RWPE2 (cell line): ENCODE data around the gene WRAP53.

Experiments used
- ATAC-seq: fragments of 200-7000 bp; cut with Tn5 transposase; 3 replicates; pipeline ENCODE4 v1.9.1; 2021; ENCODE audit warnings: low read depth
- DNase-seq: peaks from one replicate; pipeline ENCODE4 v3.0.0-alpha.2; 2020; ENCODE audit warnings: low spot score
- H3K27ac ChIP-seq: fragments of 450-650 bp; 2 replicates; pipeline ENCODE4 v1.5.1; 2017; ENCODE audit warnings: mild to moderate bottlenecking; ENCODE audit not compliant: poor library complexity, severe bottlenecking
- H3K27me3 ChIP-seq: fragments of 250-450 bp; sonication (Bioruptor Pico); 2 replicates; pipeline ENCODE4 v1.5.1; 2021; ENCODE audit warnings: mild to moderate bottlenecking, moderate library complexity; ENCODE audit not compliant: insufficient read depth, poor library complexity, severe bottlenecking
- H3K36me3 ChIP-seq: fragments of 250-450 bp; sonication (Bioruptor Pico); 2 replicates; pipeline ENCODE4 v1.5.1; 2020; ENCODE audit warnings: low read depth, mild to moderate bottlenecking, moderate library complexity
- H3K4me1 ChIP-seq: fragments of 250-450 bp; sonication (Bioruptor Pico); 2 replicates; pipeline ENCODE4 v1.5.1; 2021; ENCODE audit warnings: mild to moderate bottlenecking, moderate library complexity; ENCODE audit not compliant: insufficient read depth, poor library complexity, severe bottlenecking
- H3K4me3 ChIP-seq: fragments of 250-450 bp; sonication (Bioruptor Pico); 2 replicates; pipeline ENCODE4 v1.5.1; 2021; ENCODE audit warnings: mild to moderate bottlenecking, moderate library complexity; ENCODE audit not compliant: severe bottlenecking
- H3K9me3 ChIP-seq: fragments of 250-450 bp; sonication (Bioruptor Pico); 2 replicates; pipeline ENCODE4 v1.5.1; 2021; ENCODE audit warnings: mild to moderate bottlenecking, moderate library complexity; ENCODE audit not compliant: severe bottlenecking
- TF ChIP-seq, protein P1 (sequence below): fragments of 450-650 bp; IDR thresholded peaks from one replicate; pipeline ENCODE4 v1.5.1; 2017; ENCODE audit warnings: mild to moderate bottlenecking, moderate library complexity; ENCODE audit not compliant: poor library complexity, severe bottlenecking

Gene WRAP53

DNA sequence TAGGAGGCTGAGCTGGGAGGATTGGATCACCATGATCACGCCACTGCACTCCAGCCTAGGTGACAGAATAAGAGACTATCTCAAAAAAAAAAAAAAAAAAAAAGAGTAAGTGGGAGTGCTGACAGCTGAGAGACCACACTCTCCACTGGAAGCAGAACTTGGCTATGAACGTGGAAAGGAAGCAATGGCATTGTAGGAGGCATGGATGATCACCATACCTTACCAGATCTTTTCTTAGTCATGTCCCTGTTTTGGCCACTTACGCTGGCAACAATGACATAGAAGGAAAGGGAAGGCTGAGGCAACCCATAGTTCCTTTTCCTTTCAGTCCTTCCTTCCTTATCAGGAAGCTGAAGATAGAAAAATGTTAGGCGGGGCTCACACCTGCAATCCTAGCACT, 41.3 kb upstream of the WRAP53 start:
- ATAC-seq = no peak
- TF ChIP-seq, protein P1, sequence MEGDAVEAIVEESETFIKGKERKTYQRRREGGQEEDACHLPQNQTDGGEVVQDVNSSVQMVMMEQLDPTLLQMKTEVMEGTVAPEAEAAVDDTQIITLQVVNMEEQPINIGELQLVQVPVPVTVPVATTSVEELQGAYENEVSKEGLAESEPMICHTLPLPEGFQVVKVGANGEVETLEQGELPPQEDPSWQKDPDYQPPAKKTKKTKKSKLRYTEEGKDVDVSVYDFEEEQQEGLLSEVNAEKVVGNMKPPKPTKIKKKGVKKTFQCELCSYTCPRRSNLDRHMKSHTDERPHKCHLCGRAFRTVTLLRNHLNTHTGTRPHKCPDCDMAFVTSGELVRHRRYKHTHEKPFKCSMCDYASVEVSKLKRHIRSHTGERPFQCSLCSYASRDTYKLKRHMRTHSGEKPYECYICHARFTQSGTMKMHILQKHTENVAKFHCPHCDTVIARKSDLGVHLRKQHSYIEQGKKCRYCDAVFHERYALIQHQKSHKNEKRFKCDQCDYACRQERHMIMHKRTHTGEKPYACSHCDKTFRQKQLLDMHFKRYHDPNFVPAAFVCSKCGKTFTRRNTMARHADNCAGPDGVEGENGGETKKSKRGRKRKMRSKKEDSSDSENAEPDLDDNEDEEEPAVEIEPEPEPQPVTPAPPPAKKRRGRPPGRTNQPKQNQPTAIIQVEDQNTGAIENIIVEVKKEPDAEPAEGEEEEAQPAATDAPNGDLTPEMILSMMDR = no peak

DNA sequence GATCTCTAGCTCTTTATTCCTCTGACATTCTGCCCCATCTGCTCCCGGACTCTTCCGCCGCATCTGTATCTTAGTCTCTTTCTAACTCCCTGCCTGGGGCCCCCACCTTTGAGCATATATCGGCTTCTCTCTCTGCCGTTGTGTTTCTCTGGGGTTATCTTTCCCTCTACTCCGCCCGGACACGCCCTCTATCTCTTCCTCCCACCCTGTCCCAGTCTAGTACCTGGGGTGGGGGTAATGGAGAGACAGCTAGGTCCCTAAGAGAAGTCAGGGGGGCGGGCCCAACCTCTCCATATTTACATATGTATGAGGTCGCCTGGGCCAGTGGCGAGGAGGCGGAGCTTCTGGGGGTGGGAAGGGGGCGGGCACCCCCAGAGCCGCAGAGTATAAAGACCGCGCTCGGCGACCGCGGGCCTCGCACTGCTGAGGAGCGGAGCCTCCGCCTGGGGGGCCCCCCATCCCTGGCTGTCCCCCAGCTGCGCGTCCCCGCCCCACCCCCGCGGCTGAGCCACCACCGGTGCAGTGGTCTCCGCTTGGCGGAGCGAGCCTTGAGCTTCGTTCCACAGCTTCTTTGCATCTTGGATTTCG, 37.7 kb upstream of the WRAP53 start, which contains the start of gene ATP1B2:
Gene ATP1B2, plus strand, starts transcription at position 418 of the 588 bp plus-strand sequence. CDS start 593 bp downstream, outside the sequence.
- peak; percentile 78 for ATAC-seq
- Histone ChIP-seq H3K9me3 (no peaks in the 10 kb centered on the region), H3K36me3 (no peaks in the 10 kb centered on the region), H3K4me1 (no peaks in the 10 kb centered on the region), H3K27me3 (peaks cover 41% of the 10 kb centered on the region), H3K27ac (no peak within 1 kb of the TSS), H3K4me3 (no peak within 1 kb of the TSS)
- TF ChIP-seq, protein P1 = no peak
- no peak for DNase-seq

More for the DNA sequence above, 41.3 kb upstream of the WRAP53 start:
- H3K4me3 ChIP-seq = no peak overlapping the region
- H3K27ac ChIP-seq = no peak overlapping the region
- no peak for DNase-seq
- peaks cover 24% of the 10 kb centered on the region for H3K27me3 ChIP-seq
- H3K36me3 ChIP-seq = no peaks in the 10 kb centered on the region
- H3K4me1 ChIP-seq = no peaks in the 10 kb centered on the region
- no peaks in the 10 kb centered on the region for H3K9me3 ChIP-seq

DNA sequence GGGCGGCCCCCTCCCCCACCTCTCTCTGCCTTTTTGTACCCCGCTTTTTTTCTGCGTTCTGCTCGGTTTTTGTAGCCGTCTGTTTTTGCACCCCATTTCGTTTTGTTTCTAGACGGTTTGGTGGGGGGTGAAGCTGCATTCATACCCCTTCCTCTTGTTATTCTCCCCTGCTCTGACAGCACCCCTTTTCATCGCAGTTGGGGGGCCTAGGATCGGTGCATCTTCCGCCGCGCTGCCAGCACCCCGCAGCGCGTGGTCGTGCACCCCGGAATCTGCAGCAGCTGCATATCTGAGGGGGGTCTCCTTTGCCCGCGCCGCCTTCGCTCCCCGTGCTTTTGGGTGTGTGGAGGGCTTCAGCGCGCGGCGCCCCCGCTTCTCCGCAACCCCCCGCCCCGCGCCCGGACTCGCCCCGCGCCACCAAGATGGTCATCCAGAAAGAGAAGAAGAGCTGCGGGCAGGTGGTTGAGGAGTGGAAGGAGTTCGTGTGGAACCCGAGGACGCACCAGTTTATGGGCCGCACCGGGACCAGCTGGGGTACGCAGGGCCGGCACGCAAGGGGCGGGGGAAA, 37.1 kb upstream of the WRAP53 start:
- no peak overlapping the region for H3K4me3 ChIP-seq

GRCh38 chr17:7651665-7652387, 36.5 kb upstream of the WRAP53 start:
- TF ChIP-seq, protein P1 = no peak
- Histone ChIP-seq H3K27ac (no peak overlapping the region), H3K27me3 (peaks cover 41% of the 10 kb centered on the region), H3K4me1 (no peaks in the 10 kb centered on the region), H3K36me3 (no peaks in the 10 kb centered on the region), H3K9me3 (no peaks in the 10 kb centered on the region), H3K4me3 (no peak overlapping the region)
- DNase-seq (no peak), ATAC-seq (no peak)

More for the DNA sequence above, 37.1 kb upstream of the WRAP53 start:
- Histone ChIP-seq H3K4me1 (no peaks in the 10 kb centered on the region), H3K27ac (no peak overlapping the region), H3K27me3 (peaks cover 41% of the 10 kb centered on the region), H3K9me3 (no peaks in the 10 kb centered on the region), H3K36me3 (no peaks in the 10 kb centered on the region)
- ATAC-seq (no peak), DNase-seq (no peak)
- TF ChIP-seq, protein P1 = no peak
